Thyroid gland (tissue), 4 donors: Measurements from ENCODE around the gene RPTN. TPM values are rescaled to one million over a fixed set of nuclear protein-coding genes. Genes with fewer than 3 reads are reported as not detected.
"Not testable (repeated sequence)": the region's sequence is repeated elsewhere in the genome, so short reads cannot be mapped to it uniquely, and the experiment has no call there.

Source experiments
- DNase-seq, 2 donors: peaks; one replicate each; pipeline ENCODE4 v3.0.0-alpha.2; 2019
- H3K27ac ChIP-seq, 3 donors: fragments of 200-600 bp; sonication (generic); 1 replicate in 2 of 3; 2 replicates in 1 of 3; pipeline ENCODE4 v1.5.1; 2016 to 2019; ENCODE audit warnings: mild to moderate bottlenecking in 1 of 3, moderate library complexity in 1 of 3
- H3K27me3 ChIP-seq: fragments of 200-600 bp; sonication (generic); one replicate; pipeline ENCODE4 v1.5.1; 2019
- H3K36me3 ChIP-seq, 2 donors: fragments of 200-600 bp; sonication (generic); one replicate each; pipeline ENCODE4 v1.5.1; 2016 to 2019
- H3K4me1 ChIP-seq, 2 donors: fragments of 200-600 bp; sonication (generic); one replicate each; pipeline ENCODE4 v1.5.1; 2017 to 2019
- H3K4me3 ChIP-seq, 3 donors: fragments of 200-600 bp; sonication (generic); replicated peaks in 1 of 3; 1 replicate in 2 of 3; 2 replicates in 1 of 3; pipeline ENCODE4 v1.5.1; 2016; ENCODE audit warnings: mild to moderate bottlenecking in 1 of 3
- H3K9me3 ChIP-seq: fragments of 200-600 bp; sonication (generic); one replicate; pipeline ENCODE4 v1.5.1; 2017
- POLR2A ChIP-seq, 2 donors: fragments of 450-650 bp; IDR thresholded peaks; one replicate each; pipeline ENCODE4 v1.6.1; 2017; ENCODE audit warnings: antibody characterized with exemption in 2 of 2, mild to moderate bottlenecking in 2 of 2, moderate library complexity in 1 of 2
- WGBS, 2 donors: methylation state at CpG; one replicate each; pipeline ENCODE4 v1.1.5; 2017; 5-methylcytosine and 5-hydroxymethylcytosine counted together
- intact Hi-C: fragments of 100-400 bp; cut with DNase I; formaldehyde crosslinking; loops from one replicate; pipeline ENCODE4 v1.15.1; 2023
- total RNA-seq, 4 donors: library from RNA; depleted of rRNA; stranded (reverse); fragments of >200 nt; gene quantifications; one replicate each; pipeline ENCODE4 v1.2.3, GENCODE V29; 2016
- TF ChIP-seq, protein P1 (sequence below), 6 experiments: fragments of 200-600 bp in 3 of 6; fragments of 450-650 bp in 3 of 6; sonication (generic) in 3 of 6; IDR thresholded peaks; one replicate each; pipeline ENCODE4 v1.5.1; 2016 to 2019; ENCODE audit warnings: antibody characterized with exemption in 6 of 6, mild to moderate bottlenecking in 2 of 6, inconsistent platforms in 1 of 6, moderate library complexity in 1 of 6

Gene RPTN
- total RNA-seq, 4 donors from 2014 or later, result not detected

DNA sequence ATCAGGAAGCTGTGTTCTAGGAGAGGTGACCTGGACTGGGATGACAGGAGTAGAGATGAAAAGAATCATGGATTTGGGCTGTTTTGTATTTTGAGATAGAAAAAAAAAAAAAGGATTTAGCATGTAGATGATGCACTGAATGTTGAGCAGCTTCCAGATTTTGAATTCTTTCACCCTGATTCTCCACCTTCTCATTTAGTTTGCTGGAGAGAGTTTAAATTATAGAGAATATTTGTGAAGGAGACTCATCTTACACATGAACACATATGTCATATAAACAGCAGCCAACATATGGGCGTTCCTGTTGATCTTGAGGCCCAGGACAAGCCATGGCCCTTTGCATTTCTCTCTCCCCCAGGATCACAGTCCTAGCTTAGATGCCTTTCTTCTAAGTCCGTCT, 7.4 kb downstream of the RPTN start:
- Histone ChIP-seq H3K4me3 (no peak overlapping the region), H3K27ac (no peak overlapping the region), H3K9me3 (no peaks in the 10 kb centered on the region), H3K27me3 (no peaks in the 10 kb centered on the region), H3K4me1 (no peaks in the 10 kb centered on the region), H3K36me3 (no peaks in the 10 kb centered on the region)
- 71 to 82% methylated on average over 2 of the region's 2 CpGs for whole genome bisulfite sequencing, 2 donors
- DNase-seq, result no peak
- TF ChIP-seq POLR2A (IDR thresholded peaks at IDR 0.05), result no peak
- TF ChIP-seq, protein P1, sequence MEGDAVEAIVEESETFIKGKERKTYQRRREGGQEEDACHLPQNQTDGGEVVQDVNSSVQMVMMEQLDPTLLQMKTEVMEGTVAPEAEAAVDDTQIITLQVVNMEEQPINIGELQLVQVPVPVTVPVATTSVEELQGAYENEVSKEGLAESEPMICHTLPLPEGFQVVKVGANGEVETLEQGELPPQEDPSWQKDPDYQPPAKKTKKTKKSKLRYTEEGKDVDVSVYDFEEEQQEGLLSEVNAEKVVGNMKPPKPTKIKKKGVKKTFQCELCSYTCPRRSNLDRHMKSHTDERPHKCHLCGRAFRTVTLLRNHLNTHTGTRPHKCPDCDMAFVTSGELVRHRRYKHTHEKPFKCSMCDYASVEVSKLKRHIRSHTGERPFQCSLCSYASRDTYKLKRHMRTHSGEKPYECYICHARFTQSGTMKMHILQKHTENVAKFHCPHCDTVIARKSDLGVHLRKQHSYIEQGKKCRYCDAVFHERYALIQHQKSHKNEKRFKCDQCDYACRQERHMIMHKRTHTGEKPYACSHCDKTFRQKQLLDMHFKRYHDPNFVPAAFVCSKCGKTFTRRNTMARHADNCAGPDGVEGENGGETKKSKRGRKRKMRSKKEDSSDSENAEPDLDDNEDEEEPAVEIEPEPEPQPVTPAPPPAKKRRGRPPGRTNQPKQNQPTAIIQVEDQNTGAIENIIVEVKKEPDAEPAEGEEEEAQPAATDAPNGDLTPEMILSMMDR (IDR thresholded peaks at IDR 0.05), result no peak
- intact Hi-C loops, result no loop called here

GRCh38 chr1:152148981-152149380, 10.0 kb downstream of the RPTN start:
- H3K4me1 ChIP-seq, result no peaks in the 10 kb centered on the region
- no peak overlapping the region for H3K4me3 ChIP-seq
- intact Hi-C loops, result loop anchor here (5.0 to 10.0 kb wide), 2 partner anchors 33 to 94 kb away; no protein-coding TSS in a partner anchor
- no peak overlapping the region for H3K27ac ChIP-seq
- no peaks in the 10 kb centered on the region for H3K36me3 ChIP-seq
- DNase-seq, result no peak
- no peak for TF ChIP-seq POLR2A (IDR thresholded peaks at IDR 0.05)
- TF ChIP-seq, protein P1 (IDR thresholded peaks at IDR 0.05), result no peak
- no peaks in the 10 kb centered on the region for H3K9me3 ChIP-seq
- H3K27me3 ChIP-seq, result no peaks in the 10 kb centered on the region
- 61 to 76% methylated on average over 1 of the region's 1 CpG for WGBS, 2 donors

DNA sequence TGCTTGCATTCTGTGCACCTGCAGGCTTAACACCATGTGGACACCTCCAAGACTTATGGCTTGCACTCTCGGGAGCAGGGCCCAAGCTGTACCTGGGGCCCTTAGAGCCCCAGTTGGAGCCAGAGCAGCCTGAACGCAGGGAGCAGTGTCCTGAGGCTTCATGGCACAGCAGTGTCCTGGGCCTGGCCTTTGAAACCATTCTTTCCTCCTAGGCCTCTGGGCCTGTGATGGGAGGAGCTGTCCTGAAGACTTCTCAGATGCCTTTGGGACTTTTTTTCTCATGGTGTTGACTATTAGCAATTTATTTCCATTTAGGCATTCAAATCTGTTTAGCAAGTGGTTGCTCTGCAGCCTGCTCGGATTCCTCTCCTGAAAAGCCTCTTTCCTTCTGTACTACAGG, 11.0 kb downstream of the RPTN start:
- Histone ChIP-seq H3K36me3 (no peaks in the 10 kb centered on the region), H3K27ac (no peak overlapping the region), H3K27me3 (no peaks in the 10 kb centered on the region), H3K4me1 (no peaks in the 10 kb centered on the region), H3K4me3 (no peak overlapping the region), H3K9me3 (no peaks in the 10 kb centered on the region)
- intact Hi-C loops, result loop anchor here (5.0 to 10.0 kb wide), 2 partner anchors 34 to 93 kb away; no protein-coding TSS in a partner anchor
- TF ChIP-seq POLR2A (IDR thresholded peaks at IDR 0.05), result no peak
- TF ChIP-seq, protein P1 (IDR thresholded peaks at IDR 0.05), result no peak
- DNase-seq, result no peak
- 75 to 84% methylated on average over 1 to 3 of the region's 3 CpGs for WGBS, 2 donors

GRCh38 chr1:152145769-152146168, 13.3 kb downstream of the RPTN start:
- Histone ChIP-seq H3K36me3 (no peaks in the 10 kb centered on the region), H3K27me3 (no peaks in the 10 kb centered on the region), H3K4me1 (no peaks in the 10 kb centered on the region), H3K4me3 (no peak overlapping the region), H3K9me3 (no peaks in the 10 kb centered on the region), H3K27ac (no peak overlapping the region)
- intact Hi-C loops, result loop anchor here (5.0 to 10.0 kb wide), 2 partner anchors 37 to 91 kb away; no protein-coding TSS in a partner anchor
- 79 to 80% methylated on average over 4 of the region's 4 CpGs for WGBS, 2 donors
- DNase-seq, result no peak
- no peak for TF ChIP-seq POLR2A (IDR thresholded peaks at IDR 0.05)
- TF ChIP-seq, protein P1 (IDR thresholded peaks at IDR 0.05), result no peak

GRCh38 chr1:152144674-152145183, 14.3 kb downstream of the RPTN start:
- 91% methylated on average over 8 to 10 of the region's 25 CpGs for WGBS, 2 donors
- not testable (repeated sequence) for H3K27ac ChIP-seq, H3K27me3 ChIP-seq, DNase-seq, H3K4me1 ChIP-seq, H3K9me3 ChIP-seq, H3K36me3 ChIP-seq, H3K4me3 ChIP-seq
- intact Hi-C loops, result loop anchor here (5.0 to 10.0 kb wide), 2 partner anchors 38 to 90 kb away; no protein-coding TSS in a partner anchor
